GM19023 (cell line): ENCODE results near the gene REPIN1.

Experiments used
- ATAC-seq: cut with Tn5 transposase; IDR thresholded peaks from one replicate; pipeline ENCODE4 v1.9.1; 2021; ENCODE audit warnings: mild to moderate bottlenecking, moderate library complexity; ENCODE audit not compliant: unreplicated experiment

REPIN1 gene

GRCh38 chr7:150388709-150389531 lies 20.3 kb downstream of the REPIN1 start:
- ATAC-seq: no peak

- no peak for ATAC-seq
These were observed 20.9 kb downstream of the REPIN1 start for GRCh38 chr7:150389532-150389816.

- no peak for ATAC-seq
These were observed 21.6 kb downstream of the REPIN1 start for GRCh38 chr7:150390205-150390604.

- no peak for ATAC-seq
These were observed 24.7 kb downstream of the REPIN1 start for GRCh38 chr7:150393325-150393724.

GRCh38 chr7:150396426-150396825 lies 27.8 kb downstream of the REPIN1 start:
- no peak for ATAC-seq

- ATAC-seq: no peak
These were observed 28.2 kb downstream of the REPIN1 start for GRCh38 chr7:150396851-150397260.

- ATAC-seq: no peak
These were observed 28.9 kb downstream of the REPIN1 start for GRCh38 chr7:150397346-150398107.

- no peak for ATAC-seq
These were observed 29.7 kb downstream of the REPIN1 start for GRCh38 chr7:150398108-150398964.

GRCh38 chr7:150398965-150399320 lies 30.3 kb downstream of the REPIN1 start:
- ATAC-seq: no peak

- no peak for ATAC-seq
These were observed 30.9 kb downstream of the REPIN1 start for GRCh38 chr7:150399421-150400007.

GRCh38 chr7:150400008-150400787 lies 31.6 kb downstream of the REPIN1 start:
- no peak for ATAC-seq

GRCh38 chr7:150400788-150401423 lies 32.3 kb downstream of the REPIN1 start:
- no peak for ATAC-seq

GRCh38 chr7:150401424-150401790 lies 32.8 kb downstream of the REPIN1 start:
- no peak for ATAC-seq

- ATAC-seq: no peak
These were observed 33.4 kb downstream of the REPIN1 start for GRCh38 chr7:150401861-150402631.

GRCh38 chr7:150402671-150403321 lies 34.2 kb downstream of the REPIN1 start:
- no peak for ATAC-seq

- no peak for ATAC-seq
These were observed 35.0 kb downstream of the REPIN1 start for GRCh38 chr7:150403376-150404171.

- ATAC-seq: no peak
These were observed 35.7 kb downstream of the REPIN1 start for GRCh38 chr7:150404172-150404804.
